NOMO-1 (cell line): Measurements from ENCODE around the gene CLCN2.

Experiments
- DNase-seq, 2 experiments: peaks; one replicate each; lab custom pipeline; 2025; ENCODE audit not compliant: unreplicated experiment in 2 of 2; lab: John Stamatoyannopoulos, UW

CLCN2 gene

DNA sequence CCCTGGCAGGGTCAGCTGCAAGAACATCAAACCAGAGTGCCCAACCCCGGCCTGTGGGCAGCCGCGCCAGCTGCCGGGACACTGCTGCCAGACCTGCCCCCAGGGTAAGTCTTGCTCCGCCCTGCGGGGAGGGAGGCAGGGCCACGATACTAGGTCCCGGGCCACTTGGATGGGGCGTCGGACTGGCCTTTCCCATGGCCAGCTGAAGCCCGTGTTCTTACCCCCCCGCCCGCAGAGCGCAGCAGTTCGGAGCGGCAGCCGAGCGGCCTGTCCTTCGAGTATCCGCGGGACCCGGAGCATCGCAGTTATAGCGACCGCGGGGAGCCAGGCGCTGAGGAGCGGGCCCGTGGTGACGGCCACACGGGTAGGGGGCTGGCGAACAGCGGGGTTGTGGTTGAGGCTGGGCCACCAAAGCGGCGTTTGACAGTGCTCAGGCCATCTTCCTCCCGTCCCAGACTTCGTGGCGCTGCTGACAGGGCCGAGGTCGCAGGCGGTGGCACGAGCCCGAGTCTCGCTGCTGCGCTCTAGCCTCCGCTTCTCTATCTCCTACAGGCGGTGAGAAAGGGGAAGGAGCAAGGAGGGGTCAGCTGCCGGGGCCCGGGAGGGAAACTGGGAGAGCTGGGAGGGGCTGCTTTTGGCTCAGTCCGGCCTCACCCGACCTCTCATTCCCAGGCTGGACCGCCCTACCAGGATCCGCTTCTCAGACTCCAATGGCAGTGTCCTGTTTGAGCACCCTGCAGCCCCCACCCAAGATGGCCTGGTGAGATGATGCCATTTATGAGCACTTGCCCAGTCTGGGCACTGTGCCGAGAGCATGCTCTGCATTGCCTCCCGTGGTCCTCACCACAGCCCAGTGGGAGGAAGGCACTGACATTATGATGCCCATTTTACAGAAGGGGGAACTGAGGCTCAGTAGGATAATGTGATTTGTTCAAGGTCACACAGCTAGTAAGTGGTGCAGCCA, 20.1 kb upstream of the CLCN2 start:
- peak; percentile 54 to 68 for DNase-seq

GRCh38 chr3:184380627-184381260, 19.3 kb upstream of the CLCN2 start:
- no peak for DNase-seq

DNA sequence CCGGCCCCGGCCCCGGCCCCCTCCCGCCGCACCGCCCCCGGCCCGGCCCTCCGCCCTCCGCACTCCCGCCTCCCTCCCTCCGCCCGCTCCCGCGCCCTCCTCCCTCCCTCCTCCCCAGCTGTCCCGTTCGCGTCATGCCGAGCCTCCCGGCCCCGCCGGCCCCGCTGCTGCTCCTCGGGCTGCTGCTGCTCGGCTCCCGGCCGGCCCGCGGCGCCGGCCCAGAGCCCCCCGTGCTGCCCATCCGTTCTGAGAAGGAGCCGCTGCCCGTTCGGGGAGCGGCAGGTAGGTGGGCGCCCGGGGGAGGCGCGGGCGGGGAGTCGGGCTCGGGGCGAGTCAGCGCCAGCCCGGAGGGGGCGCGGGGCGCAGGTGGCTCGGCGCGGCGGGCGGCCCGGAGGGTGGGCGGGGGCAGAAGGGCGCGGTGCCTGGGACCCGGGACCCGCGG, 18.8 kb upstream of the CLCN2 start:
- no peak for DNase-seq

- no peak for DNase-seq
These were observed 18.2 kb upstream of the CLCN2 start, which contains the start of gene CHRD for GRCh38 chr3:184379358-184380184. Gene CHRD, plus strand, starts transcription at chr3:184380054. Its CDS starts 265 bp downstream, at chr3:184380319.

DNA sequence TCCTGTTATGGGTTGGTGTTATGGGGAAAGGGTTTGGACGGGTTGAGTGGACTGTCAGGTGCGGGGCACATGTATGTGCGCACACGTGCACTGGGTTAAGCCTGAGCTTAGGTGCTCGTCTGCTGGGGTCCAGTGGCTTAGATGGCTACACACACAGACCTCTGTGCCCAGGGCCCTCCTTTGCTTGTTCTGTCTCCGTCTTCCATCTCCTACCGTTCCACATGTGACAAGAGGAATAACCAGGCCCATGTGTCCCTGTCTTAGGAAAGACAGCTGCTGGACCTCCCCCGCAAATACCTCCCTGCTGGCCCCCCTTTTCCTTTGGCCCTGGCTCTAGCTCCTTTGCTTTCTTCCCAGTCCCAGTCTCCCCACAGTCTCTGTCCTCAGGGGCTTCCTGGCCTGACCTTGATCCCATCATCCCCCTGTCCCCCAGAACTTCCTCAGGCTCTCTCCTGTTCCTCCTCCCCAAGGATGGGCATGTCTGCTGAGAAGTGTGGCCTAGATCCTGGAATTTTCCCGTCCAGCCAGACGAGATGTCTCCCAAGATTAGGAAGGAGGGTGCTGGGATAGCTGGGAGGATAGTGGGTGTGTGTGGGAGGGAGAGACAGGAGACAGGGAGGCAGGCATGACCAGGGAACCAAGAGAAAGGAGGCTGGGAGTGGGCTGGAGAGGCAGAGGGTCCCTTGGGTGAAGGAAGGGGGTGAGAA, 17.4 kb upstream of the CLCN2 start:
- DNase-seq = no peak

- DNase-seq = no peak
These were observed 16.6 kb upstream of the CLCN2 start, which contains the start of gene THPO for GRCh38 chr3:184377882-184378445. Gene THPO, minus strand, starts transcription at chr3:184378207. Its CDS starts 1,948 bp downstream, at chr3:184376259.

DNA sequence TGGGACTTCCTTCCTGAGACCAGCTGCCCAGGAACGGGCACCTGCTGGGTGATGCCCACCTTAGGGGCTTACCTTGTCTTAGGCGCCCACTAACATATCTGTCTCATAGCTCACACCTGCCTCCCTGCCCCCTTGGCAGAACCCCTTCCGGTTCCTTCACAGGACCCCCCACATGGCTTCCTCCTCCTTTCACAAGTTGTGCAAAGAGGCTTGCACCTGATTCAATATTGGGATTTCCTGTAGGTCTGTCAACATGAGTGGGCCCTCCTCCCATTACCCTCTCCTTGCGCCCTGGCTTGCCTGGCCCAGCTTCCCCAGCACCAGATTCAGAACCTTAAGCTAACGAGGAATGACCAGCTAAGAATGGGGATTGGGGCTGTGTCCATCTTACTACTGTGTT, 16.0 kb upstream of the CLCN2 start:
- no peak for DNase-seq

DNA sequence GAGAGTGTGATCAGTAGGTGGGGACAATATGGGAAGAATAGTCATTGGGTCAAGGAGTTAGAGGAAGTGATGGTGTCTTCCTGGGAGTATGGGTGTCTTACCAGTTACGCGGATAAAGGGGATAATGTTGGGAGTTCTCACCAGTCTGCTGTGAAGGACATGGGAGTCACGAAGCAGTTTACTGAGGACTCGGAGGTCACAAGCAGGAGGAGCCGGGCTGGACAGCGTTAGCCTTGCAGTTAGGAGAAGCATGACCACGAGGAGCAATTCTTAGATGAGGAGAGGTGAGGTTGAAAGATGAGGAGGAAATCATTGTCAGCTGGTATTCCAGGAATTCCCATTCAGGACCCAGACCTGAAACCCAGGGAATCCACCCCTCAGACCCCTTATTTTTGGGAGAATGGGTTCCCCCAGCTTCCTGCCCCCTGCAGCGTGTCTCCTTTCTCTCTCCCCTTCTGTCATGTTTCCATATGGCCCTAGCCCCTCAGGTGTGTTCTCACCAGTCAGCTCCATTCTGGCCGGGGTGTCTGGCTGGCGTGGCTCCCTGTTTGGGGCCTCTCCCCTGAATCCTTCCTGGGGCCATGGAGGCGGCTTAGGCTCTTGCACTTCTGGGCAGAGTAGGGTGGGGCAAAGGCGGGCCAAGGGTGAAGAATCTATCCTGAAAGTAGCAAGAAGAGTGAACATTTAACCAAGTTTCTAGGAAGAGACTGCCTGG, 14.5 kb upstream of the CLCN2 start:
- DNase-seq = no peak

DNA sequence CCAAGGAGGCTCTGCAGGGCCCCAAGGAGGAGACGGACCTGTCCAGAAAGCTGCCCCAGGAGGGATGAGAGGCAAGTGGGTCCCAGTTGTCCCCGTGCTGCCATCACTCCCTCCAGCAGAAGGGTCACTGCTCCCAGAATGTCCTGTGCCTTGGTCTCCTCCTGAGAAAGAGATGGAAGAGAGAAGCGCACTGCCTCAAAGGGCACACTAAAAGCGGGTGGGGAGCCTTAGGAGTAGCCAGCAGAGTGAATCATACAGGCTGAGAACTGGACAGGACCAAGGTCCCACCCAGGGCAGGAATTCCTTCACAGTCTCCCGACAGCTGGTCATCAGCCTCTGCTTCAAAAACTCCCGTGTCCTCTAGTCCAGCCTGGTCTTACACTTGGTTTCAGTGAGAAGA, 12.0 kb upstream of the CLCN2 start:
- DNase-seq = no peak

- DNase-seq = no peak
These were observed 11.5 kb upstream of the CLCN2 start for GRCh38 chr3:184372911-184373310.

- DNase-seq = no peak
These were observed 11.0 kb upstream of the CLCN2 start for GRCh38 chr3:184372296-184372821.

GRCh38 chr3:184371570-184372018, 10.2 kb upstream of the CLCN2 start:
- DNase-seq = peak; percentile 81 to 89

DNA sequence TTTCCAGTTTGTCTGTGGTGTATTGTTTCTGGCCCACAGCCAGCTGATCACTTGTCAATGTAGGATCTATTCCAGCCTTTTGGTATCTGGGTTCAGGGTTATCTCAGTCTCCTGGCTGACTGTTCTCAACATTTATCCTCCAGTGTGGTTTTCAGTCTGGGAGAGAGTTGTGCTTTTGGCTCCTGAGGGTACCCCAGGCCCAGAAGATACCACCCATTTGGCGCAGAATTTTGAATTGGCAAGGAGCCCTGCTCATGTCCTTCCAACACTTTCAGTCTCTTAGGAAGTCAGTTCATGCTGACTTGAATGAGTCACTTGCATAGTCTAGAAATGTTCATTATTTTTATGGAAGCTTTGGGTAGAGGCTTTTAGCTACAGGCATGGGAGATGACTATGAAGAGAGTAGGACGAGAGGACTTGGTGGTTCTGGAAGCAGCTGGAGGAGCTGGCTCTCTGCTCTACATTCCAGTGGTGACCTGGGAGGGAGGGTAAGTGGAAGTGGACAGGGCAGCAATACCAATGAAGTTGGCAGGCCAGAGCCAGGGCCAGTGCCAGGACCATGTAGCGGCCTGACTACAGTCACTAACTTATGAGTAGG, 7.3 kb upstream of the CLCN2 start:
- DNase-seq = no peak

GRCh38 chr3:184368116-184368515, 6.7 kb upstream of the CLCN2 start:
- no peak for DNase-seq

DNA sequence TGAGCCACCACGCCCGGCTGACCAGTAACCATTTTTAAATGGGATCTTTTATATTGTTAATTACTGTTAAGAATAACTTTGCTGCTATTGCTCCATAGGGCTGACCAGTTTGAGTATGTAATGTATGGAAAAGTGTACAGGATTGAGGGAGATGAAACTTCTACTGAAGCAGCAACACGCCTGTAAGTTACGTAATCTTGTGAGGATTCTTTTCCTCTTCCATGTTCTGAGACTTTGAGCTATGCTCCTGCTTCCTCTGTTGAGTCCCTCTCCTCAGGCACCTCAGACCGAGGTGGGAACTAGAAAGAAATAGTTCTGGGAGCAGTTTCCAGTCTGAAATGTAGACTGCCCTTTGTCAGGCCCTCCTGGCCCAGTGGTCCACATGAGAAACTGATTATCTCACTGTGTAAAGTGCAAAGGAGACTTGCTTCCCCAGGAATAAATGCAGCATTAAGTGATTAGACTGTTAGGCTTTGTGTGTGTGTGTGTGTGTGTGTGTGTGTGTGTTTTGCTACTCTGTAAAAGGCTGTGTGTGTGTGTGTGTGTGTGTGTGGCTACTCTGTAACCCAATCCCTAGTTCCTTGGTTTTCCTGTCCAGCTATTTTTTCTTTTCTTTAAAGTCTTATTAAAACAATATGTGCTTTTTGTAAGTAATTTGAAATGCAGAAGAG, 5.3 kb upstream of the CLCN2 start:
- DNase-seq = no peak

GRCh38 chr3:184362668-184363546, 1.5 kb upstream of the CLCN2 start:
- DNase-seq = peak; percentile 99 to 100
